Thymus (tissue), 11 donors: ENCODE measurements around the gene OCA2. TPM values are rescaled to one million over a fixed set of nuclear protein-coding genes. Genes with fewer than 3 reads are reported as not detected.
"Not testable (repeated sequence)": the region's sequence is repeated elsewhere in the genome, so short reads cannot be mapped to it uniquely, and the experiment has no call there.

Experiments
- DNase-seq, 9 donors: peaks; one replicate each; pipeline ENCODE4 v3.0.0-alpha.2; 2013; ENCODE audit warnings: low spot score in 9 of 9, low read depth in 6 of 9, missing footprints in 1 of 9
- H3K27ac ChIP-seq, 2 donors: one replicate each; pipeline ENCODE4 v1.5.1; 2013; ENCODE audit warnings: control low read depth in 1 of 2, low read depth in 1 of 2, low read length in 1 of 2, mild to moderate bottlenecking in 1 of 2, moderate library complexity in 1 of 2
- H3K27me3 ChIP-seq, 2 donors: one replicate each; pipeline ENCODE4 v1.5.1; 2013; ENCODE audit warnings: low read length in 1 of 2; ENCODE audit not compliant: control insufficient read depth in 2 of 2, insufficient read depth in 1 of 2
- H3K36me3 ChIP-seq, 2 donors: one replicate each; pipeline ENCODE4 v1.5.1; 2013; ENCODE audit warnings: low read length in 1 of 2, mild to moderate bottlenecking in 1 of 2, moderate library complexity in 1 of 2; ENCODE audit not compliant: control insufficient read depth in 2 of 2, insufficient read depth in 2 of 2
- H3K4me1 ChIP-seq, 2 donors: one replicate each; pipeline ENCODE4 v1.5.1; 2013; ENCODE audit warnings: low read length in 2 of 2; ENCODE audit not compliant: control insufficient read depth in 2 of 2, insufficient read depth in 2 of 2
- H3K4me3 ChIP-seq, 2 donors: one replicate each; pipeline ENCODE4 v1.5.1; 2013; ENCODE audit warnings: low read length in 2 of 2, control low read depth in 1 of 2, mild to moderate bottlenecking in 1 of 2
- H3K9me3 ChIP-seq, 2 donors: one replicate each; pipeline ENCODE4 v1.5.1; 2013; ENCODE audit warnings: low read length in 1 of 2, mild to moderate bottlenecking in 1 of 2; ENCODE audit not compliant: control insufficient read depth in 2 of 2, insufficient read depth in 1 of 2
- WGBS: extraction: QIAGEN DNeasy Blood & Tissue Kit; methylation state at CpG from one replicate; pipeline ENCODE4 v1.1.7; 2013; 5-methylcytosine and 5-hydroxymethylcytosine counted together
- polyA plus RNA-seq: library from polyadenylated mRNA; stranded (reverse); fragments of 200-250 nt; gene quantifications from one replicate; pipeline ENCODE4 v1.2.3, GENCODE V29; 2013
- total RNA-seq: library from RNA; stranded (reverse); fragments of 120-200 nt; gene quantifications from one replicate; pipeline ENCODE4 v1.2.4, GENCODE V29; 2013
- donor health status: healthy.

Gene OCA2
- total and polyA plus RNA-seq, 2 donors, result 0.99 to 1.2 TPM

DNA sequence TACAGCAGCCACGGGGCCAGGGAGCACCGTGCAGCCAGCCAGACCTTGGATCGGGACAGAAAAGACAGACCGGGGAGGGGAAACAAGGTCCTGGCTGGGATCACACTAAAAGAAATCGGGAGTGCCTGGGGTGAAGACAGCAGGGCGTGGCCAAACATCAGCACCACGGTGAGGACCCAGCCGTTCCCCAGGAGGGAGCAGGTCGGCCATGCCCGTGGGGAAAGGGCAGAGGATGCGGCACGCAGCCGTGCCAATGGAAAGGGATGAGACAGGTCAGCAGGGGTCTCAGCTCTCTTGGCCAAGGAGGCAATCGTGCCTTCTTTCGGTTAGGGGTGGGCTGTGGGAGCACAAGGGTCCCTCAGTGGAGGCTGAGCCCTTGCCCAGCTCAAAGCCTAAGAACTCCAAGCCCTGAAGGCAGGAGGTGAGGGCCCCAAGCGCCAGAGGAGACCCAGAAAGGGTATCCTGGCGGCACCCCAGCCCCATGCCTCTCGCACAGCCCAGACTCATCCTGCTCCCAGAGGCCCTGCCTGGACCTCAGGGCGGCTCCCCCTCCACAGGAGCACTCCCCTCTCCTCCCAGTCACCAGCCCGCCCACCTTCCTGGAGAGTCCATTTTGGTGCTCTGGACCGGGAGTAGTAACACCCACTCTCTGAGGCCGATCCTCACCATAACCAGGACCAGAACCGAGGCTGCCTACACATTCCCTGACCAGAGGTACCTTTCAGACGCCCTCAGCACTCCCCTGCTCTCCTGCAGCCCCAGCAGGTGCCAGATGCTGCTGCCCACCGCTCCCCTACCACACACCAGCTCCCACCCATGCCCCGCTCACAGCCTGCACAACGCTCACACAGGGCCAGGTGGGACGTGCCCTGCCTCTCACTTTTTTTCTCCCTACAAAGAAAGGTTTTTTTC is 23.2 kb upstream of the OCA2 start:
- Histone ChIP-seq H3K4me3 (no peak overlapping the region), H3K9me3 (no peaks in the 10 kb centered on the region), H3K27ac (no peak overlapping the region), H3K4me1 (no peaks in the 10 kb centered on the region), H3K36me3 (peaks cover 25 to 56% of the 10 kb centered on the region in 2 donors), H3K27me3 (no peaks in the 10 kb centered on the region)
- 95% methylated on average over 28 of the region's 28 CpGs for WGBS
- no peak for DNase-seq

GRCh38 chr15:28121577-28121976 is 22.5 kb upstream of the OCA2 start:
- not testable (repeated sequence) for H3K27me3 ChIP-seq, DNase-seq, H3K27ac ChIP-seq, H3K4me3 ChIP-seq, H3K4me1 ChIP-seq, H3K9me3 ChIP-seq
- H3K36me3 ChIP-seq, result peaks cover 25 to 59% of the 10 kb centered on the region in 2 donors
- WGBS, result 98% methylated on average over 12 of the region's 16 CpGs

DNA sequence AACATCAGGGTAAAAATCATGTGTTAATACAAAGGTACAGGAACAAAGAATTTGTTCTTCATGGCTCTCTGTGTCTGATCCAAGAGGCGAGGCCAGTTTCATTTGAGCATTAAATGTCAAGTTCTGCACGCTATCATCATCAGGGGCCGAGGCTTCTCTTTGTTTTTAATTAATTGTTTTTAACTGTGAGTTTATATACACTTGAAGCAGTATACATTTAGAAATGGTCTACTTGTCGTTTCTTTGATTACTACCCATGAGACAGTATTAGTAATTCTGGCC is 21.2 kb upstream of the OCA2 start:
- no peak overlapping the region for H3K4me3 ChIP-seq
- 96% methylated on average over 4 of the region's 4 CpGs for WGBS
- no peaks in the 10 kb centered on the region for H3K27me3 ChIP-seq
- no peak overlapping the region for H3K27ac ChIP-seq
- H3K36me3 ChIP-seq, result peaks cover 27 to 70% of the 10 kb centered on the region in 2 donors
- no peaks in the 10 kb centered on the region for H3K4me1 ChIP-seq
- no peak for DNase-seq
- no peaks in the 10 kb centered on the region for H3K9me3 ChIP-seq

DNA sequence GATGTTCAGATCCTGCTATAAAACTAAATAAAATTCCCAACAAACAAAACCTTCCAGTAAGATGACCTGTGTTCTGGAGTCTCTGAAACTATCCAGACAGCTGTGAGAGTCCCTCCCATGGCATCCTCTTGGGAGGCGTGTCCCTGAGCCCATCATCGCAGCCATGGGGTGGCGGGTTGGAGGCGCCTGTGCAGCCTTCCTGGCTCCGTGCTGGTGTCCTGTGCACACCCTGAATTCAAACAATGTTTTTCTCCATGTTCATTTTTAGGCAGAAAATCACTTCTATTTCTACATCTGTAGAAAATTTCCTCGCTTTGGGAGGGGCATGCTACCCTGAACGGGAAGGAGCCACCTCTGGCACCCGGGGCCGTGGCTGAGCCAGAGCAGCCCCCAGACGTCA is 19.4 kb upstream of the OCA2 start:
- DNase-seq, result no peak
- no peak overlapping the region for H3K27ac ChIP-seq
- H3K36me3 ChIP-seq, result peaks cover 26 to 74% of the 10 kb centered on the region in 2 donors
- 96% methylated on average over 10 of the region's 10 CpGs for WGBS
- H3K4me3 ChIP-seq, result no peak overlapping the region
- H3K9me3 ChIP-seq, result no peaks in the 10 kb centered on the region
- no peaks in the 10 kb centered on the region for H3K4me1 ChIP-seq
- no peaks in the 10 kb centered on the region for H3K27me3 ChIP-seq

GRCh38 chr15:28118083-28118482 is 19.0 kb upstream of the OCA2 start:
- no peaks in the 10 kb centered on the region for H3K27me3 ChIP-seq

GRCh38 chr15:28117432-28117990 is 18.4 kb upstream of the OCA2 start:
- Histone ChIP-seq H3K27ac (no peak overlapping the region), H3K36me3 (peaks cover 29 to 79% of the 10 kb centered on the region in 2 donors), H3K4me3 (no peak overlapping the region), H3K9me3 (no peaks in the 10 kb centered on the region), H3K27me3 (no peaks in the 10 kb centered on the region), H3K4me1 (no peaks in the 10 kb centered on the region)
- no peak for DNase-seq
- WGBS, result 97% methylated on average over 12 of the region's 12 CpGs

More at GRCh38 chr15:28118083-28118482, 19.0 kb upstream of the OCA2 start:
- Histone ChIP-seq H3K4me1 (no peaks in the 10 kb centered on the region), H3K9me3 (no peaks in the 10 kb centered on the region), H3K27ac (no peak overlapping the region), H3K4me3 (no peak overlapping the region), H3K36me3 (peaks cover 23 to 78% of the 10 kb centered on the region in 2 donors)
- DNase-seq, result no peak
- WGBS, result 97% methylated on average over 11 of the region's 11 CpGs

- peaks cover 36 to 79% of the 10 kb centered on the region in 2 donors for H3K36me3 ChIP-seq
- no peaks in the 10 kb centered on the region for H3K27me3 ChIP-seq
- DNase-seq, result no peak
- WGBS, result 96% methylated on average over 42 of the region's 42 CpGs
- H3K9me3 ChIP-seq, result no peaks in the 10 kb centered on the region
- H3K27ac ChIP-seq, result no peak overlapping the region
- H3K4me3 ChIP-seq, result no peak overlapping the region
- H3K4me1 ChIP-seq, result no peaks in the 10 kb centered on the region
These were observed 17.7 kb upstream of the OCA2 start for GRCh38 chr15:28116521-28117431.

- 94% methylated on average over 13 of the region's 13 CpGs for WGBS
- Histone ChIP-seq H3K36me3 (peaks cover 38 to 80% of the 10 kb centered on the region in 2 donors), H3K27ac (no peak overlapping the region), H3K4me3 (no peak overlapping the region), H3K9me3 (no peaks in the 10 kb centered on the region), H3K27me3 (no peaks in the 10 kb centered on the region), H3K4me1 (no peaks in the 10 kb centered on the region)
- DNase-seq, result no peak
These were observed 16.8 kb upstream of the OCA2 start for GRCh38 chr15:28115871-28116270.
